DOHH2 (cell line): ENCODE results near the gene SGCD.

Experiments
- H3F3A ChIP-seq: fragments of 200-600 bp; sonication (generic), shearing (Covaris generic); 2 replicates; pipeline ENCODE4 v1.6.0; 2016; ENCODE audit warnings: antibody characterized with exemption, mild to moderate bottlenecking; ENCODE audit not compliant: control insufficient read depth, insufficient read depth
- H3K27ac ChIP-seq: fragments of 200-600 bp; sonication (generic); 2 replicates; pipeline ENCODE4 v1.5.1; 2014; ENCODE audit warnings: low read depth, mild to moderate bottlenecking, low read length, moderate library complexity
- H3K27me3 ChIP-seq: fragments of 200-600 bp; sonication (generic); 2 replicates; pipeline ENCODE4 v1.6.1; 2014; ENCODE audit warnings: mild to moderate bottlenecking, low read length, mixed read lengths; ENCODE audit not compliant: control insufficient read depth
- H3K36me3 ChIP-seq: fragments of 200-600 bp; sonication (generic); 2 replicates; pipeline ENCODE4 v1.6.1; 2014; ENCODE audit warnings: mild to moderate bottlenecking, low read length, moderate library complexity, mixed read lengths; ENCODE audit not compliant: control insufficient read depth
- H3K4me1 ChIP-seq: fragments of 200-600 bp; sonication (generic); 2 replicates; pipeline ENCODE4 v1.6.1; 2014; ENCODE audit warnings: mild to moderate bottlenecking, low read length, mixed read lengths; ENCODE audit not compliant: control insufficient read depth
- H3K4me2 ChIP-seq: fragments of 200-600 bp; sonication (generic); 2 replicates; pipeline ENCODE4 v1.6.0; 2014; ENCODE audit warnings: mild to moderate bottlenecking, low read length, moderate library complexity
- H3K4me3 ChIP-seq: fragments of 200-600 bp; sonication (generic); 2 replicates; pipeline ENCODE4 v1.5.1; 2014; ENCODE audit warnings: mild to moderate bottlenecking, low read length, mixed read lengths
- H3K79me2 ChIP-seq: fragments of 200-600 bp; sonication (generic); 2 replicates; pipeline ENCODE4 v1.6.1; 2014; ENCODE audit warnings: mild to moderate bottlenecking, low read length, mixed read lengths; ENCODE audit not compliant: control insufficient read depth
- H3K9me2 ChIP-seq: fragments of 200-600 bp; sonication (generic); replicated peaks from 2 replicates; pipeline ENCODE4 v1.6.1; 2014; ENCODE audit warnings: mild to moderate bottlenecking, low read length, mixed read lengths; ENCODE audit not compliant: control insufficient read depth
- H3K9me3 ChIP-seq: fragments of 200-600 bp; sonication (generic); 2 replicates; pipeline ENCODE4 v1.6.1; 2014; ENCODE audit warnings: antibody characterized with exemption, low read length, mixed read lengths; ENCODE audit not compliant: control insufficient read depth, insufficient read depth
- H4K20me1 ChIP-seq: fragments of 200-600 bp; sonication (generic); 2 replicates; pipeline ENCODE4 v1.6.0; 2014; ENCODE audit warnings: low read depth, mild to moderate bottlenecking, antibody characterized with exemption, low read length, moderate library complexity; ENCODE audit not compliant: control insufficient read depth, insufficient read depth
- CTCF ChIP-seq: fragments of 200-600 bp; sonication (generic); IDR thresholded peaks from one replicate; pipeline ENCODE4 v1.5.1; 2014; ENCODE audit warnings: antibody characterized with exemption, mild to moderate bottlenecking, low read depth, low read length; ENCODE audit not compliant: poor library complexity, severe bottlenecking
- EZH2phosphoT487 ChIP-seq: fragments of 200-600 bp; sonication (generic); IDR thresholded peaks from 2 replicates; pipeline ENCODE4 v1.6.1; 2017; ENCODE audit warnings: borderline replicate concordance, mild to moderate bottlenecking, antibody characterized with exemption, low read length, moderate library complexity, mixed read lengths

Gene SGCD

GRCh38 chr5:156691572-156691971, 364.6 kb downstream of the SGCD start:
- Histone ChIP-seq H3K36me3 (no peaks in the 10 kb centered on the region), H3K9me2 (no peaks in the 10 kb centered on the region), H3F3A (no peaks in the 10 kb centered on the region), H3K9me3 (no peaks in the 10 kb centered on the region), H3K4me1 (no peaks in the 10 kb centered on the region), H3K27me3 (0 out of 2 replicates have a peak, but pooled peaks cover 3% of the 10 kb centered on the region), H3K27ac (no peak overlapping the region), H3K79me2 (no peaks in the 10 kb centered on the region), H3K4me2 (no peak overlapping the region), H4K20me1 (no peaks in the 10 kb centered on the region), H3K4me3 (no peak overlapping the region)
- TF ChIP-seq EZH2phosphoT487 (no peak), CTCF (no peak)

GRCh38 chr5:156693113-156693512, 366.1 kb downstream of the SGCD start:
- H3K9me3 ChIP-seq = no peaks in the 10 kb centered on the region
- H3F3A ChIP-seq = no peaks in the 10 kb centered on the region
- H3K4me1 ChIP-seq = no peaks in the 10 kb centered on the region
- no peak for TF ChIP-seq CTCF
- no peak for TF ChIP-seq EZH2phosphoT487
- H3K27ac ChIP-seq = no peak overlapping the region
- no peaks in the 10 kb centered on the region for H3K27me3 ChIP-seq
- H4K20me1 ChIP-seq = no peaks in the 10 kb centered on the region
- no peaks in the 10 kb centered on the region for H3K9me2 ChIP-seq
- H3K36me3 ChIP-seq = no peaks in the 10 kb centered on the region
- H3K4me3 ChIP-seq = no peak overlapping the region
- H3K79me2 ChIP-seq = no peaks in the 10 kb centered on the region
- no peak overlapping the region for H3K4me2 ChIP-seq

- no peak overlapping the region for H3K27ac ChIP-seq
These were observed 367.6 kb downstream of the SGCD start for GRCh38 chr5:156694598-156694997.

More at GRCh38 chr5:156694598-156694997, 367.6 kb downstream of the SGCD start:
- H3K9me3 ChIP-seq = no peaks in the 10 kb centered on the region
- no peaks in the 10 kb centered on the region for H3K36me3 ChIP-seq
- no peak overlapping the region for H3K4me2 ChIP-seq
- no peaks in the 10 kb centered on the region for H3F3A ChIP-seq
- no peaks in the 10 kb centered on the region for H3K9me2 ChIP-seq
- H4K20me1 ChIP-seq = no peaks in the 10 kb centered on the region
- no peaks in the 10 kb centered on the region for H3K79me2 ChIP-seq
- no peak overlapping the region for H3K4me3 ChIP-seq
- no peaks in the 10 kb centered on the region for H3K4me1 ChIP-seq
- no peaks in the 10 kb centered on the region for H3K27me3 ChIP-seq
- no peak for TF ChIP-seq EZH2phosphoT487
- no peak for TF ChIP-seq CTCF
